ENCODE results near the gene TIAL1.
"Not testable (repeated sequence)": the region's sequence is repeated elsewhere in the genome, so short reads cannot be mapped to it uniquely, and the experiment has no call there.

TIAL1 gene

DNA sequence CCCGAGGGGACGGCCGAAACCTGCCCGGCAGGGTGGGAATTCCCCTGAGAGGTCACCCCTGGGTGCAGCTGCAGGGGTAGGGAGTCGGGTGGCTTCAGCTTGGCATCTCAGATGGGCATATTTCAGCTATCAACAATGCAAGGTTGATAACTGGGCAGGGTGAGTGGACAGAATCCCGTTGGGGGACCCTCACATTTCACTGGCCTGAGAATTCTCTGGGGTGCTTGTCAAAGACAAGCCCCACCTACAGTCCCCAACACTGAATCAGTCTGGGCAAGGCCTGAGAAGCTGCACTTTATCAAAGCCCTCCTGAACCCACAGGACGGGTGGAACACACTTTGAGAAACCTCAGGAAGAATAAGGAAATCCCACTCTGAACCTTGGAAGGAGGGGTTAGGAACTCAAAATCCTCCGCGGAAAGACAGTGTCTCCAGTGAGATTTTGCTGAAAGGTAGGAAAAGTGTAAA is 57.4 kb downstream of the TIAL1 start:
- no peak for ATAC-seq (replicated peaks)

DNA sequence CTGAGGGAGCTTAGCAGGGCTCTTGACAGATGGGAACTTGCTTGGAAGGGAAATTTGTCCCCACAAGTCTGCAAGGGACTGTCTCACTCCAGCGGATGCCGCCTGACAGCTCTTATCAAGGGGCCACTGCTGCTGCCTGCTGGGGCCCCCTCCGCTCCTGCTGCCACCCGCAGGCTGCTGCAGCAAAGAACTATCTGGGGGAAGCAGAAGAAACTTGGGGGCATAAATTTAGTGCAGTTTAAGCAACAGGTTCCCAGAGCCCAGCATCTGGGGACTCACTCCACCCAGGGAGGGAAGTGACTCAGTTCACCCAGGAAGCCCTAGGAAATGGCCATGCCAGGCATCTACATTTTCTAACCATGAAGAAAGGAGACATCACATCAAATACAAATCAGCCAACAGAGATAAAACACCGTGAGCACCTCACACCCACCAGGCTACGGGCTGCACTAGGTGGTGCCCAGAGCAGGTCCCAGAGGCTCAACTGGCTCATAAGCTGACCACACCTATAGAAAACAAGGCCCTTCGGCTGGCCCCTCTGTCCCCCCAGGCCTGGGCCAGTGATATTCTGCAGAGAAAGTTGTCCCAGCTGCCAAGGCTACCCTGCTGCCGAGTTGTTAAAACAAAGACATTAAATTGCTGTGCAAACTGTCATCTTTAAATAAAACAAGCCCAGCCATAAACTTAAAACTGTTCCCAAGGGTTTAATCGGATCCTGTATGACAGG is 58.0 kb downstream of the TIAL1 start:
- Mint-ChIP-seq H3K4me3 (peak overlapping the region; percentile 62 to 72), H3K27me3 (no peaks in the 10 kb centered on the region), H3K36me3 (ENCODE audit: insufficient read depth) (peaks cover 17% of the 10 kb centered on the region), H3K4me1 (ENCODE audit: low read depth in 2 of 2) (peaks cover 47 to 55% of the 10 kb centered on the region in 2 donors), H3K9me3 (no peaks in the 10 kb centered on the region), H3K27ac (peak overlapping the region; percentile 76 to 88)
- ATAC-seq (replicated peaks) (no peak), DNase-seq (peak in 1 of 3 experiments; percentile 7)

More for the DNA sequence above, 57.4 kb downstream of the TIAL1 start:
- no peak for DNase-seq
- H3K4me1 Mint-ChIP-seq (ENCODE audit: low read depth in 2 of 2), result peaks cover 47 to 55% of the 10 kb centered on the region in 2 donors
- peaks cover 19% of the 10 kb centered on the region for H3K36me3 Mint-ChIP-seq (ENCODE audit: insufficient read depth)
- peak overlapping the region; percentile 62 to 72 for H3K4me3 Mint-ChIP-seq
- H3K9me3 Mint-ChIP-seq, result no peaks in the 10 kb centered on the region
- peak overlapping the region; percentile 44 to 88 for H3K27ac Mint-ChIP-seq
- no peaks in the 10 kb centered on the region for H3K27me3 Mint-ChIP-seq

DNA sequence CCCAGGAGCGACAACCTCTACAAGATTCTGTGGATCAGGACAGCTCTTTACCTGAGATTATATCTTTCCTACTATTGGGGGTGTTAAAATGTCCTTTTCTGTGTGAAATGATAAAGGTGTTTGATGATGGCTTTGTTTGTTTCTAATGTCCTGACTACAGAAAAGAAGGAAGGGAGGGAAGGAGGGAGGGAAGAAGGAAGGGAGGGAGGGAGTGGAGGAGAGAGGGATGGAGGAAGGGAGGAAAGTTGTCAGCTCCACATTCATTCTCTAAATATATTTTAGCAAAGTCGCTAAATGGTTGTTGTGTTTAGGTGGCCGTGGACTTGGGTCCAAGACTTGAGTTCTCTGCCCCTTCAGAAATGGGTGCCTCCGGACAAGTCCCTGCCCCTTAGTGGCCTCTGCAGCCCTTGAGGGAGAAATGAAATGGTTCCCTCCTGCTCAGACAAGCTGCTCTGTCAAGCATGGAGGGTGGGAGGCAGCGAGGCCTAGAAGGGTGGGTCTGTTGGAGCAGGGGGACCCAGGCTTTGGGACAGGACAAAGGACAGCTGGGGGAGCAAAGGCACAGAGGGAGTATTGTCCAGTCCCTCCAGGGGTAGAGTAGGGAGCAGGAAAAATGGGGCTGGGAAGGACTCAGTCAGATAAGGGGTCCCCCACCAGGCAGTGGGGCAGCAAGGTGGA is 58.7 kb downstream of the TIAL1 start:
- H3K9me3 Mint-ChIP-seq, result no peaks in the 10 kb centered on the region
- ATAC-seq (replicated peaks) (no peak), DNase-seq (no peak)
- peaks cover 44 to 50% of the 10 kb centered on the region in 2 donors for H3K4me1 Mint-ChIP-seq (ENCODE audit: low read depth in 2 of 2)
- H3K4me3 Mint-ChIP-seq, result peak overlapping the region; percentile 62 to 72
- H3K27ac Mint-ChIP-seq, result peak overlapping the region; percentile 76 to 88
- no peaks in the 10 kb centered on the region for H3K27me3 Mint-ChIP-seq
- H3K36me3 Mint-ChIP-seq (ENCODE audit: insufficient read depth), result peaks cover 12% of the 10 kb centered on the region

DNA sequence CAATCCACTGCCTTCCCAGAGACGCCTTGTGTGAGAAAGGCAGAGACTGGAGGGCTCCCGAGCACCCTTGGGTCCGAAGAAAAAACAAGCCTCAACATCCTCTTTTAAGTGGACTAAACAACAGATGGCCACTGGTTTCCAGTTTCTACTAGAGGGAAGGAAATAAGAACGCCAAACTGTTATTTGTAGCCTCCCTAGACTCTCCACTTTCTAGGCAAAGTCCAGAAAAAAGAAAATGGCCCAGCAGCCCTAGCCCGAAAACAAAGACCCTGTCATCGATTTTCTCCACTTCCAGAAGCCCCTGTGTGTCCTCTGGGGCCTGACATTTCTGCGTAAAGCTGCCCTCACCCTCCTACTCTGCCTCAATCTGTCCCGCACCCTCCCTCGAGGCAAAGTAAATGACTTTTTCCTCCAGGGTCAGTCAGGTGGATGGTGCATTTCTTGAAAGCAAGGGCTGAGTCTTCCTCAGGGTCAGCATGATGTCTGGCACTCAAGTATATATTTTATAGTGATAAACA is 60.2 kb downstream of the TIAL1 start:
- Mint-ChIP-seq H3K36me3 (ENCODE audit: insufficient read depth) (peaks cover 8% of the 10 kb centered on the region), H3K4me1 (ENCODE audit: low read depth in 2 of 2) (peaks cover 46 to 56% of the 10 kb centered on the region in 2 donors), H3K27ac (peak overlapping the region; percentile 76 to 88), H3K4me3 (peak overlapping the region in 1 of 2 donors; percentile 25), H3K27me3 (no peaks in the 10 kb centered on the region), H3K9me3 (no peaks in the 10 kb centered on the region)
- no peak for DNase-seq
- no peak for ATAC-seq (replicated peaks)

DNA sequence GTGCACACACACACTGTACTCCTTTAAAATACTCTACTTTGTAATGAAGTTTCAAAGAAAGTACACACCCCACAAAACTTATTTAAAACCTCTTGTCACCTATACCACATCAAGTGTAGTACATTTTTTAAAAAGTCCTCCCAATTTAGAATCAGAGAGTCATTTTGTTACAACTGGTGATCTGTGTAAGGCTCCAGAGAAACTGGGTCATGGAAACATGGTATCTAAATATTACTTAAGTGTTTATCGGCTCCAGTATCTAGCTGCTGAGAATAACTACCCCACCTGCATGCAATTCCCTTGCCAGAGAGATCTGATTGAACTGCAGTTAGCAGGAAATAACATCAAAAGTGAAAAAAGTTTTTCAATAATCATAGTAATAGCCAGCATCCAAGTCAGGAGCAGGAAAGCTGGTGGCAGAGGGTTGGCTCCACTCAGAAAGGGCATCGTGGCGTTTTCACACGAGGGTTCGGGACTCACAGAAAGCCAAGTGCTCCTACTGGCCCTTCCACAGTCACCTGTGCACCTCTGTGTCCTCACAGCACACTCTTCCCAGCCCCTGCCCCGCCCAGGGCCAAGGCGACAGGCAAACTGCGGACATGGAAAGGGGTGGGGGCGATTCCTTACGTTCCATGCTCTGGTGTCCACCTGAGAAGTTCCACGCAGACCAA is 60.8 kb downstream of the TIAL1 start:
- Mint-ChIP-seq H3K4me1 (ENCODE audit: low read depth in 2 of 2) (peaks cover 44 to 56% of the 10 kb centered on the region in 2 donors), H3K27me3 (no peaks in the 10 kb centered on the region)

DNA sequence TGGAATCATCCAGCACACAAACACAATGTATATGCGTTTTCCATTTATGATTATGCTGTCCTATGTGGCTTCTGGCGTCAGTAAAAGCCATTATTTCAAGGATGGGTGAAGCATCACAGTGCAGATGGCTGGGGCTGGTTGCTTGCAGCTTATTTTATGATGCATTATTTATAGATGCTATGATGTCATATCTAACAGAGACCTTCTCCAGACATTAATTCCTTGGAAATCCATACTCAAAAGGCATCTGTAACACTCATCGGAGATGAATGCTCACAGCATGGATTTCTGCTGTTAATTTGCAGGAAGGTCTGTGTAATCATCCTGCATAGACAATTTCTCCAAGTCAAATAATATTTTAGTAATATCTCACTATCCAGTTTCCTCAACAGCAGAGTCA is 61.5 kb downstream of the TIAL1 start:
- no peak for DNase-seq
- ATAC-seq (replicated peaks), result no peak
- no peaks in the 10 kb centered on the region for H3K9me3 Mint-ChIP-seq
- H3K4me1 Mint-ChIP-seq (ENCODE audit: low read depth in 2 of 2), result peaks cover 44 to 53% of the 10 kb centered on the region in 2 donors
- no peaks in the 10 kb centered on the region for H3K27me3 Mint-ChIP-seq
- peaks cover 4% of the 10 kb centered on the region for H3K36me3 Mint-ChIP-seq (ENCODE audit: insufficient read depth)
- peak overlapping the region in 1 of 2 donors; percentile 19 for H3K27ac Mint-ChIP-seq
- H3K4me3 Mint-ChIP-seq, result no peak overlapping the region

More for the DNA sequence above, 60.8 kb downstream of the TIAL1 start:
- ATAC-seq (replicated peaks), result no peak
- H3K36me3 Mint-ChIP-seq (ENCODE audit: insufficient read depth), result peaks cover 4% of the 10 kb centered on the region
- DNase-seq, result no peak
- H3K9me3 Mint-ChIP-seq, result no peaks in the 10 kb centered on the region
- H3K27ac Mint-ChIP-seq, result peak overlapping the region in 1 of 2 donors; percentile 19
- no peak overlapping the region for H3K4me3 Mint-ChIP-seq

DNA sequence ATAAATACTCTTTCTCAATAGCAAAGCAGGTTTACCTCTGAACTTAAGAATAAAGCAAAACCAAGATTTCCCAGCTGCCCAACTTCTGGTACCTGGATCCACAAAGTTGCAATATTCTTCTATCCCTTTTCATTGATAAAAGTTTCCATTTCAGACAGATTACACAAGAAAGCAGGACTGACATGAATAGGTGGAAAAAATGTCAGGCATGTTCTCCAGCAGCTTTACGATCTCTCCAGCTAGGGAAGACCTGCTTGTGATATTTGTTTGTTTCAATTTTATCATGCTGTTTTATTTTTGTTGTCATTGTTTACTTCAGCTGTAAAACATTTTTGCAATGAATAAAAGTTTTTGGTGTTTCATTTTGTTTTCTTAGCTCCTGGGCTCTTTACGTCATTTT is 63.3 kb downstream of the TIAL1 start:
- Mint-ChIP-seq H3K4me1 (ENCODE audit: low read depth in 2 of 2) (peaks cover 32 to 48% of the 10 kb centered on the region in 2 donors), H3K4me3 (no peak overlapping the region), H3K27me3 (no peaks in the 10 kb centered on the region), H3K27ac (no peak overlapping the region), H3K36me3 (ENCODE audit: insufficient read depth) (peaks cover 4% of the 10 kb centered on the region), H3K9me3 (no peaks in the 10 kb centered on the region)
- ATAC-seq (replicated peaks) (no peak), DNase-seq (no peak)

DNA sequence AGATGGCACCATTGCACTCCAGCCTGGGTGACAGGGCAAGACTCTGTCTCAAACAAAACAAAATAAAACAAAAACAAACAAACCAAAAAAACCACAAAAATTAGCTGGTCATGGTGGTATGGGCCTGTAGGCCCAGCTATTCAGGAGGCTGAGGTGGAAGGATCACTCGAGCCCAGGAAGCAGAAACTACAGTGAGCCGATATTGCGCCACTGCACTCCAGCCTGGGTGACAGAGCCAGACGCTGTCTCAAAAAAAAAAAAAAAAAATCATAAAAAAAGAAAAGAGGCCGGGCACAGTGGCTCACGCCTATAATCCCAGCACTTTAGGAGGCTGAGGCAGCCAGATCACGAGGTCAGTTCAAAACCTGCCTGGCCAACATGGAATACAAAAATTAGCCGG is 64.0 kb downstream of the TIAL1 start:
- ATAC-seq (replicated peaks); DNase-seq; H3K27me3 Mint-ChIP-seq; H3K36me3 Mint-ChIP-seq (ENCODE audit: insufficient read depth); H3K9me3 Mint-ChIP-seq; H3K27ac Mint-ChIP-seq; H3K4me3 Mint-ChIP-seq: not testable (repeated sequence)
- peaks cover 27 to 41% of the 10 kb centered on the region in 2 donors for H3K4me1 Mint-ChIP-seq (ENCODE audit: low read depth in 2 of 2)

DNA sequence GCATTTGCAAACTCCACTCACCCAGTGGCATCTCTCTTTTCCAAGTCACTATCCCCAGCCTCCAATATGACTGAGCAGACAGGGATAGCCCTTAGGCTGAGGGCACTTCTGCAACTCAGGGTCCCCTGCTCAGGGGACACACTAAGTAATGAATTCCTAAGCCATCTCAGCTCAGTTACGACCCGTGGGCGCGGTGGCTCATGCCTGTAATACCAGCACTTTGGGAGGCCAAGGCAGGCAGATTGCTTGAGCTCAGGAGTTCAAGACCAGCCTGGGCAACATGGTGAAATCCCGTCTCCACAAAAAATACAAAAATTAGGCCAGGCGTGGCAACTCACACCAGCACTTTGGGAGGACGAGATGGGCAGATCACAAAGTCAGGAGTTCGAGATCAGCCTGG is 64.5 kb downstream of the TIAL1 start:
- not testable (repeated sequence) for H3K9me3 Mint-ChIP-seq; DNase-seq; H3K27me3 Mint-ChIP-seq; H3K36me3 Mint-ChIP-seq (ENCODE audit: insufficient read depth); H3K4me3 Mint-ChIP-seq; ATAC-seq (replicated peaks)
- Mint-ChIP-seq H3K27ac (peak overlapping the region in 1 of 2 donors; percentile 60), H3K4me1 (ENCODE audit: low read depth in 2 of 2) (peaks cover 22 to 37% of the 10 kb centered on the region in 2 donors)

DNA sequence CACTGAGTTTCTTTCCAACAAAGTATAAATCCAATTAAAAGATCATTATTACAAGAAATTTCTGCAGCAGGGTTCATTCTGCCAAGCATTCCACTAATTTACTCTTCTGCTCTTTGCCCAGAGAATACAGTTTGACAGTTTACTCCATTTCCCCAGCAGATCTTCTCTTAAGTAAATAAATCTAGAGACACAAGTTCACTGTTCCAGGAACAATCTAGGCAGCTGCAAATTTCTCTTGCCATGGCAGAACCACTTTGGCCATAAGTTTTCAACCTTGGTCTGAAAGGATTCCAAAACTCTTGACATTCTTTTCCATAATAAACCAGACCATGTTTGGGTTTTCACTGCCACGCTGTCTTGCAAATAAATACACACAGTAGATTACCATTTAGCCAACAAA is 65.7 kb downstream of the TIAL1 start:
- Mint-ChIP-seq H3K36me3 (ENCODE audit: insufficient read depth) (peaks cover under 1% of the 10 kb centered on the region), H3K27me3 (no peaks in the 10 kb centered on the region), H3K4me1 (ENCODE audit: low read depth in 2 of 2) (peaks cover 17 to 31% of the 10 kb centered on the region in 2 donors), H3K9me3 (no peaks in the 10 kb centered on the region), H3K4me3 (no peak overlapping the region), H3K27ac (no peak overlapping the region)
- ATAC-seq (replicated peaks) (no peak), DNase-seq (no peak)

DNA sequence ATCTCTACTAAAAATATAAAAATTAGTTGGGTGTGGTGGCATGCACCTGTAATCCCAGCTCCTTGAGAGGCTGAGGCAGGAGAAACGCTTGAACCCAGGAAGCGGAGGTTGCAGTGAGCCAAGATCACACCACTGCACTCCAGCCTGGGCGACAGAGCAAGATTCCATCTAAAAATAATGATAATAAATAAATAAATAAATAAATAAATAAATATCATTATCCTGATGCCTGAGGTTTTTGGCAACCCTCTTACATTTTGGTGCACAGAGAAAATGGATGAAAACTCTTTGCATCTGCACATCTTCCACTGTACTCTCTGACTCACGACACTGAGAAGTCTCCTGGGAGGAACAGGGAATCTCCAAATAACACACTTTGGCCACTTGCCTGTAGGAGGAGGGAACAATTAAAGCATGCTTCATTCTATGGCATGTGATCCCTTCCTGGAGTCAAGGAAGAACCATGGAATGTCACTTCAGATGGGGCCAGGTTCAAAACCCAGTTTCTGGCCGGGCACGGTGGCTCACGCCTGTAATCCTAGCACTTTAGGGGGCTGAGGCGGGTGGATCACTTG is 68.0 kb downstream of the TIAL1 start:
- not testable (repeated sequence) for H3K9me3 Mint-ChIP-seq; DNase-seq; H3K27me3 Mint-ChIP-seq; H3K4me3 Mint-ChIP-seq; ATAC-seq (replicated peaks)
- H3K27ac Mint-ChIP-seq, result peak overlapping the region in 1 of 2 donors; percentile 38
- peaks cover 10% of the 10 kb centered on the region for H3K36me3 Mint-ChIP-seq (ENCODE audit: insufficient read depth)
- peaks cover 14 to 28% of the 10 kb centered on the region in 2 donors for H3K4me1 Mint-ChIP-seq (ENCODE audit: low read depth in 2 of 2)

DNA sequence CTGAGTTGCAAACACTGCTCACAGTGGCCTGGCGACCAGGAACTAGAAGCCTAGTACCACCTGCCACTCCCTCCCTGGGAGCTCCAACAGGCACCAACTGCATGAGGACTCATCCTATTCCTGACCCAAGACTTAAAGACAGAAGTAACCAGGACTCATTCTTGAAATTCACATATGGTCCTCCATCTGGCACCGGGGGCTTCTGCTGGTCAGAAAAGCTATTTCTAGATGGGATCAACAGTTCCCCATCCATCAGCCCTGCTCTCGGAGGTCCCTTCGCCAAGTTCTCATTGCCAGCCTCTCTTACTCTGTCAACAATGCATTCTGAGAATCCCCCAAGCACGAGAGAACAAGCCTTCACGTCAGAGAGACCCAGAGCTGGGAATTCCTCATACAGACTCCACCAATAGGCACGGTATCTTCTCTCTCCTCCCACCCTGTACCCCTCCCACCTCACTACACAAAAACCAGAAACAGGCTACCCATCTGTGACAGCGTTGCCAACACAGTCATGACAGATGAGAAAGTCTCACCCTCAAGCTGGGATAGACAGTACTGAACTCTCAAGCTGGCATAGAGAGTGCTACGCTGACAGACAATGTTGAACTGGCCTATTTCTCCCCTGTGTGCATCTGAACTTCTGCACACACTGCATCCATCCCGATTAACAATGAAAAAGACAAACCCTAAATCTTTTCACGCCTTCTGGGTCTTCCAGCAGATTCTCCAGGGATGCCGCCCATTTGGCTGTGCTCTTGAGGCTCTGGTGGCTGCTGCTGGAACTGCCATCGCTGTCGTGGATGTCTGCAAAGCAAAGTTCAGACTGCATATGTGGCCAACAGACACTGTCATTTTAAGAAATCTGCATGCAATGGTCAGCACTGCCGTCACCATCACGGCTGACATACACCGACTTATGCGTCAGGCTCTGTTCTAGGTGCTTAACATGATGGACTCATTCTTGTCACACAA is 69.9 kb downstream of the TIAL1 start:
- H3K4me1 Mint-ChIP-seq (ENCODE audit: low read depth in 2 of 2), result peaks cover 10 to 26% of the 10 kb centered on the region in 2 donors
- H3K9me3 Mint-ChIP-seq, result no peaks in the 10 kb centered on the region
- no peak overlapping the region for H3K4me3 Mint-ChIP-seq
- DNase-seq (no peak), ATAC-seq (replicated peaks) (no peak)
- peaks cover 23% of the 10 kb centered on the region for H3K36me3 Mint-ChIP-seq (ENCODE audit: insufficient read depth)
- H3K27ac Mint-ChIP-seq, result no peak overlapping the region
- no peaks in the 10 kb centered on the region for H3K27me3 Mint-ChIP-seq
